ENCODE results near the gene OR1L4.

Gene OR1L4, protein sequence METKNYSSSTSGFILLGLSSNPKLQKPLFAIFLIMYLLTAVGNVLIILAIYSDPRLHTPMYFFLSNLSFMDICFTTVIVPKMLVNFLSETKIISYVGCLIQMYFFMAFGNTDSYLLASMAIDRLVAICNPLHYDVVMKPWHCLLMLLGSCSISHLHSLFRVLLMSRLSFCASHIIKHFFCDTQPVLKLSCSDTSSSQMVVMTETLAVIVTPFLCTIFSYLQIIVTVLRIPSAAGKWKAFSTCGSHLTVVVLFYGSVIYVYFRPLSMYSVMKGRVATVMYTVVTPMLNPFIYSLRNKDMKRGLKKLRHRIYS

DNA sequence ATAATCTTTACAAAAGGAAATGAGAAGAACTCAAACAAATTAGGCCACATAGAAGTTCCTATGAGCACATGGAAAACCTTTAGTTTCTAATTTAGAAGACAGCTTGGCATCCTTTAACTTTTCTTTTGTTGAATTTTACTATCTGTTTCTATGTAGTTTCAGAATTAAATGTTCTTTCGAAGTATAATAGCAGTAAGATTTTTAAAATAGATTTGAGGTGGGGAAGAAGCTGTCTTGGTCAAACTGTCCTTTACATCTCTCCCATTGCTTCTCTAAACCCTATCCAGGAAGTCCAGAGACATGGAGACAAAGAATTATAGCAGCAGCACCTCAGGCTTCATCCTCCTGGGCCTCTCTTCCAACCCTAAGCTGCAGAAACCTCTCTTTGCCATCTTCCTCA lies at the start of gene OR1L4:
Gene OR1L4 (plus strand): TSS at position 301 of the 400 bp plus-strand sequence. CDS start 0 bp downstream, at position 301.
- no peak for DNase-seq

DNA sequence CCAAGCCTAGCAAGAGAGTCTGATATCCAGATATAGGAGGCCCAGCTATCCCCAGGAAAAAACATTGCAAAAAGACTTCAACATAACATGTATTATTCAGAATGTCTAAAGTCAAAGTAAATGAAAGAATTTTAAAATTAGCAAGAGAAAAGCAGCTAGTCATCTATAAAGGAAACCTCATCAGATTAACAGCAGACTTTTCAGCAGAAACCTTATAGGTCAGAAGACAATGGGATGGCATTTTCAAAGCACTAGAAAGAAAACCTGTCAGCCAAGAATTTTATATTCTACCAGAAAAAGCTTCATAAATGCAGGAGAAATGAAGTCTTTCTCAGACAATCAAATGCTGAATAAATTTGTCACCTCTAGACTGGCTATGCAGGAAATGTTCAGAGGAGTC lies 38.9 kb upstream of the OR1L4 start:
- no peak for DNase-seq

GRCh38 chr9:122695696-122696095 lies 28.1 kb upstream of the OR1L4 start:
- no peak for DNase-seq

DNA sequence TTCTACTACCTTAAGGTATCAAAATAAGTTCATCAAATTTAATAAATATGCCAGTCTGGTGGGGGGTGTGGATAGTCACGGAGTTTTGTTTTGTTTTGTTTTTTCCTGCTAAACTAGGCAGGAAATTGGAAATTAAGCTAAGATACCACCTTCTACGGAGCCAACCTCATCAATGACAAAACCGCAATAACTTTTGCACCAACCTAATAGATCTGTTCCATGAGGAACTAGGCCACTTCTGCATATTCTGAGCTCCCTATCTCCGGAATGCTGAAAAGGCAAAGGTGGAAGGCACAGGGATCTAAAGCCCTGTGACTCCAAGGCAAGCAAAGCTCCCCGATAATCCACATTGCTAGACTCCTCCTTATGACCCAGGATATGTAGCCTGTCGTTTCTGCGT lies 5.8 kb upstream of the OR1L4 start:
- DNase-seq: no peak

DNA sequence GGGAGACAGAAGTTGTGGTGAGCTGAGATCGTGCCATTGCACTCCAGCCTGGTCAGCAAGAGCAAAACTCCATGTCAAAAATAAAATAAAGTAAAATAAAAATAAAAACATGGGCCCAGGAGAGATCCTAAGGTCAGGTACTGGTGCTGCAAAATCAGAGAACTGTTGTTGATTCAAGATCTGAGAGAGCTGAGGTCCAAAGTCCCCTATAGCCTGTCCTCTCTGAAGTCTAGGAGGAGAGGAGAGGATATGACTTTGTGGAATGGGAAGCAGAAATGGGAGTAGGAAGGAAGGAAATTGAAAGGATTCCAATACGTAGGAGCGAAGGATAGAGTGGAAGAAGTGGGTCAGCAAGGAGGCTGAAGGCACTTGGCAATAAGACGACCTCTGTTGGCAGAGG lies 4.6 kb upstream of the OR1L4 start:
- DNase-seq: no peak

GRCh38 chr9:122742003-122742402 lies 18.2 kb downstream of the OR1L4 start, which contains the start of gene OR1L6:
OR1L6 (plus strand) TSS chr9:122742303; CDS start chr9:122749848, 7,545 bp downstream.
- no peak for DNase-seq

DNA sequence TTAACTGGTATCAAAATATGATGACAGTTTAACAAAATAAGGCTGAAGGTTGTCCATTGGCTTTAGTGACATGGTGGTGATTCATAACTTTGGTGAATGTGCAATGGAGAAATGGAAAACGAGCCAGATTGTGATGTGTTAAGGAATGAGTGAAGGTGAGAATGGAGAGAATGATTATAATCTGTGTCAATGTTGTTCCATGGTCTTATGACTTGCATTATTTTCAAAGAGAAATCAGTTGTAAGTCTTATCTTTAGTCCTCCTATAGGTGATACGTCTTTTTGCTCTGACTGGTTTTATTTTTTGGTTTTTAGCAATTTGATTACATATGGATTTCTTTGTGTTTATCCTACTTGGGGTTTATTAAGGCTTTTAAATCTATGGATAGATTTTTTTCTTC lies 31.0 kb downstream of the OR1L4 start:
- DNase-seq: no peak

GRCh38 chr9:122767817-122768216 lies 44.0 kb downstream of the OR1L4 start:
- no peak for DNase-seq
